Mammary epithelial cell (primary cell): ENCODE data around the gene RSU1.

Experiments
- CTCF ChIP-seq, 2 donors: IDR thresholded peaks in 1 of 2; conservative IDR thresholded peaks in 1 of 2; 2 replicates each; pipeline ENCODE4 v1.5.1; 2011 to 2012; ENCODE audit warnings: inconsistent platforms in 2 of 2, low read length in 2 of 2, mild to moderate bottlenecking in 2 of 2, control low read depth in 1 of 2, low read depth in 1 of 2; ENCODE audit not compliant: insufficient read depth in 1 of 2; ENCODE audit errors: extremely low read depth in 1 of 2
- EZH2 ChIP-seq: IDR thresholded peaks from 2 replicates; pipeline ENCODE4 v1.6.1; 2012; ENCODE audit warnings: low read length, inconsistent platforms, borderline replicate concordance

GRCh38 chr10:16819436-16819835, 2.2 kb upstream of the RSU1 start:
- TF ChIP-seq CTCF (conservative IDR thresholded peaks at IDR 0.05 in 1 of 2, IDR thresholded peaks at IDR 0.05 in 1 of 2; ENCODE audit: extremely low read depth in 1 of 2, insufficient read depth in 1 of 2, low read depth in 1 of 2, low read length in 2 of 2) (no peak), EZH2 (no peak)
